K562 (cell line): Measurements from ENCODE around the gene ABL1. TPM values are rescaled to one million over a fixed set of nuclear protein-coding genes. Genes with fewer than 3 reads are reported as not detected.
A peak's percentile ranks its signal among the peaks of the same experiment; 100 is the strongest.

ENCODE experiments used
- ATAC-seq: fragments of 200-7000 bp; cut with Tn5 transposase; 3 replicates; pipeline ENCODE4 v1.9.1; 2020; ENCODE audit warnings: moderate library complexity
- BruUV-seq: library from RNA; stranded (reverse); fragments of 400-500 nt; replicated peaks from 2 replicates; lab custom pipeline; 2021; lab: Mats Ljungman, UMichigan
- CTCF ChIA-PET: fragments of 300-600 bp; formaldehyde crosslinking; extraction: SDS; loops from one replicate; lab custom pipeline; 2021; ENCODE audit warnings: low intra/inter-chr PET ratio; lab: Yijun Ruan, JAX
- POLR2A ChIA-PET: fragments of 300-600, 350-650 bp; sonication (Branson Sonifier 250); formaldehyde crosslinking; extraction: SDS; loops from one replicate; lab custom pipeline; 2021; ENCODE audit warnings: antibody characterized with exemption, inconsistent platforms; lab: Yijun Ruan, JAX
- DNase-seq, 4 experiments: peaks; one replicate each; pipeline versions ENCODE4 v3.0.0 to v3.0.0-alpha.2; 2011 to 2018; ENCODE audit warnings: low spot score in 3 of 4, mixed read lengths in 3 of 4; ENCODE audit errors: extremely low read depth in 1 of 4
- FAIRE-seq: peaks from 2 replicates; lab custom pipeline; 2011; peaks lifted over from hg19 to GRCh38; lab: Jason Lieb, UNC
- H2AFZ ChIP-seq: 2 replicates; pipeline ENCODE4 v1.6.0; 2011; ENCODE audit warnings: low read depth, low read length, control low read depth, inconsistent platforms
- H3K27ac ChIP-seq: fragments of 200-600 bp; 3 replicates; pipeline ENCODE4 v1.8.0; 2011; ENCODE audit warnings: low read depth, mild to moderate bottlenecking, control low read depth, inconsistent platforms, low read length, moderate library complexity, mixed read lengths; ENCODE audit errors: extremely low read depth
- H3K27me3 ChIP-seq, 2 experiments: fragments of 300-600 bp in 1 of 2; 2 replicates in 1 of 2; 3 replicates in 1 of 2; pipeline versions ENCODE4 v1.6.0 to v1.8.0; 2011; ENCODE audit warnings: inconsistent platforms in 2 of 2, low read length in 2 of 2, mild to moderate bottlenecking in 1 of 2, mixed read lengths in 1 of 2, moderate library complexity in 1 of 2; ENCODE audit not compliant: control insufficient read depth in 2 of 2, insufficient read depth in 2 of 2
- H3K36me3 ChIP-seq: fragments of 300-600 bp; 3 replicates; pipeline ENCODE4 v1.8.0; 2011; ENCODE audit warnings: mild to moderate bottlenecking, low read length, inconsistent platforms; ENCODE audit not compliant: control insufficient read depth, insufficient read depth
- H3K4me1 ChIP-seq, 2 experiments: fragments of 200-600 bp in 1 of 2; replicated peaks in 1 of 2; 2 replicates in 1 of 2; 3 replicates in 1 of 2; pipeline versions ENCODE4 v1.5.1 to v1.8.0; 2011; ENCODE audit warnings: inconsistent platforms in 2 of 2, low read length in 2 of 2, mild to moderate bottlenecking in 1 of 2, mixed read lengths in 1 of 2, moderate library complexity in 1 of 2; ENCODE audit not compliant: control insufficient read depth in 2 of 2, insufficient read depth in 2 of 2
- H3K4me2 ChIP-seq: 2 replicates; pipeline ENCODE4 v1.6.1; 2011; ENCODE audit warnings: low read length, control low read depth, inconsistent platforms, mixed read lengths; ENCODE audit not compliant: insufficient read depth
- H3K4me3 ChIP-seq: fragments of 200-600 bp; sonication (generic), shearing (Covaris generic); 2 replicates; pipeline ENCODE4 v1.5.1; 2016; ENCODE audit warnings: control low read depth, inconsistent platforms
- H3K79me2 ChIP-seq: fragments of 200-600 bp; 3 replicates; pipeline ENCODE4 v1.8.0; 2011; ENCODE audit warnings: low read length, inconsistent platforms; ENCODE audit not compliant: control insufficient read depth, insufficient read depth
- H3K9ac ChIP-seq, 2 experiments: 2 replicates each; pipeline versions ENCODE4 v1.6.0 to v1.6.1; 2011; ENCODE audit warnings: low read depth in 2 of 2, low read length in 2 of 2, control low read depth in 1 of 2, inconsistent platforms in 1 of 2, mild to moderate bottlenecking in 1 of 2, mixed read lengths in 1 of 2; ENCODE audit not compliant: insufficient read depth in 1 of 2
- H3K9me1 ChIP-seq: one replicate; pipeline ENCODE4 v1.6.0; 2011; ENCODE audit warnings: inconsistent platforms, mild to moderate bottlenecking, low read length, moderate library complexity; ENCODE audit not compliant: control insufficient read depth, insufficient read depth
- H3K9me3 ChIP-seq: replicated peaks from 2 replicates; pipeline ENCODE4 v1.5.1; 2011; ENCODE audit warnings: low read depth, low read length, inconsistent platforms; ENCODE audit not compliant: control insufficient read depth, insufficient read depth
- H4K20me1 ChIP-seq: replicated peaks from 2 replicates; pipeline ENCODE4 v1.6.1; 2011; ENCODE audit warnings: low read length, inconsistent platforms, mixed read lengths; ENCODE audit not compliant: control insufficient read depth, insufficient read depth
- ARHGAP35 ChIP-seq: fragments of 450-650 bp; IDR thresholded peaks from 2 replicates; pipeline ENCODE4 v1.6.1; 2018; ENCODE audit not compliant: partially characterized antibody
- BCOR ChIP-seq: fragments of 450-650 bp; IDR thresholded peaks from 2 replicates; pipeline ENCODE4 v1.6.1; 2016
- DMBX1 ChIP-seq: fragments of 250-450 bp; sonication (Bioruptor Pico); IDR thresholded peaks from 2 replicates; pipeline ENCODE4 v1.8.0; 2022; ENCODE audit warnings: inconsistent platforms, mild to moderate bottlenecking, moderate library complexity, borderline replicate concordance
- HLTF ChIP-seq: fragments of 450-650 bp; IDR thresholded peaks from 2 replicates; pipeline ENCODE4 v1.6.1; 2016
- HMG20B ChIP-seq: fragments of 250-450 bp; sonication (Bioruptor Pico); IDR thresholded peaks from 2 replicates; pipeline ENCODE4 v1.5.0; 2021; ENCODE audit warnings: mild to moderate bottlenecking
- IRF2 ChIP-seq: sonication (generic); formaldehyde crosslinking; IDR thresholded peaks from 2 replicates; pipeline ENCODE4 v1.8.1; 2022; ENCODE audit warnings: mild to moderate bottlenecking, missing genetic modification reagents
- NFYB ChIP-seq: IDR thresholded peaks from 2 replicates; pipeline ENCODE4 v1.6.1; 2011; ENCODE audit warnings: mild to moderate bottlenecking, moderate library complexity; ENCODE audit not compliant: insufficient read length; ENCODE audit errors: extremely low read depth
- PHTF2 ChIP-seq: fragments of 250-450 bp; sonication (Bioruptor Pico); IDR thresholded peaks from 2 replicates; pipeline ENCODE4 v1.5.0; 2021; ENCODE audit warnings: mild to moderate bottlenecking
- POLR2H ChIP-seq: IDR thresholded peaks from 2 replicates; pipeline ENCODE4 v1.6.1; 2016; ENCODE audit warnings: missing genetic modification characterization, low read depth, mild to moderate bottlenecking, control low read depth, missing compliant biosample characterization, moderate library complexity
- RAD51 ChIP-seq: fragments of 450-650 bp; IDR thresholded peaks from 2 replicates; pipeline ENCODE4 v1.7.1; 2016; ENCODE audit warnings: low read depth, mild to moderate bottlenecking, borderline replicate concordance
- SMARCA4 ChIP-seq: fragments of 450-650 bp; IDR thresholded peaks from 2 replicates; pipeline ENCODE4 v1.6.1; 2016
- THRAP3 ChIP-seq: fragments of 450-650 bp; IDR thresholded peaks from 2 replicates; pipeline ENCODE4 v1.6.1; 2016; ENCODE audit warnings: mild to moderate bottlenecking, inconsistent platforms, borderline replicate concordance
- ZNF408 ChIP-seq: fragments of 250-450 bp; sonication (Bioruptor Pico); IDR thresholded peaks from 2 replicates; pipeline ENCODE4 v1.4.0; 2020; ENCODE audit warnings: low read depth, mild to moderate bottlenecking, moderate library complexity
- ZNF764 ChIP-seq: fragments of 250-450 bp; sonication (Bioruptor Pico); IDR thresholded peaks from 2 replicates; pipeline ENCODE4 v1.4.0; 2020; ENCODE audit warnings: low read depth, mild to moderate bottlenecking, moderate library complexity
- WGBS: fragments of 100-300 bp; shearing (Covaris generic); methylation state at CpG from one replicate; pipeline ENCODE4 v1.1.6; 2016; ENCODE audit warnings: low coverage, mixed read lengths; ENCODE audit not compliant: insufficient coverage; ENCODE audit errors: missing lambda C conversion rate; 5-methylcytosine and 5-hydroxymethylcytosine counted together
- in situ Hi-C: fragments of 300-500 bp; cut with MboI; formaldehyde crosslinking; loops from 4 replicates; pipeline ENCODE4 v1.15.0; 2018; ENCODE audit warnings: inconsistent platforms, mixed read lengths
- intact Hi-C: fragments of 100-400 bp; cut with micrococcal nuclease; formaldehyde crosslinking; loops from 2 replicates; pipeline ENCODE4 v1.14.2; 2022
- polyA plus RNA-seq, 8 experiments: library from polyadenylated mRNA; depleted of rRNA in 4 of 8; stranded (reverse) in 5 of 8; unstranded in 3 of 8; fragments of >200 nt; fragmentation: Nextera tagmentation in 2 of 8; fragmentation: Illumina TruSeq in 1 of 8; extraction: Ambion mirVana in 2 of 8; extraction: Trizol in 1 of 8; gene quantifications; 2 replicates each; pipeline versions ENCODE4 v1.2.1 to v1.2.3, GENCODE V29; 2011 to 2014; ENCODE audit warnings: inconsistent platforms in 1 of 8, missing spikeins in 1 of 8
- total RNA-seq, 7 experiments: library from RNA; depleted of rRNA in 6 of 7; stranded (reverse); fragments of >200 nt in 6 of 7; fragmentation: Illumina TruSeq in 2 of 7; extraction: Trizol in 2 of 7; gene quantifications; 2 replicates each; pipeline versions ENCODE4 v1.2.1 to v1.2.3, GENCODE V29; 2011 to 2021; ENCODE audit warnings: low replicate concordance in 1 of 7
- TF ChIP-seq, protein P1 (sequence below), 2 experiments: fragments of 450-650 bp in 1 of 2; sonication (generic) in 1 of 2; formaldehyde crosslinking; conservative IDR thresholded peaks; 2 replicates each; pipeline versions ENCODE4 v1.4.0 to v1.8.1; 2020 to 2022; ENCODE audit warnings: mild to moderate bottlenecking in 1 of 2, missing genetic modification reagents in 1 of 2
- TF ChIP-seq, protein P2 (sequence below): sonication (generic); formaldehyde crosslinking; IDR thresholded peaks from 2 replicates; pipeline ENCODE4 v1.9.0; 2022; ENCODE audit warnings: mild to moderate bottlenecking, missing genetic modification reagents
- TF ChIP-seq, protein P3 (sequence below): fragments of 450-650 bp; formaldehyde crosslinking; IDR thresholded peaks from 2 replicates; pipeline ENCODE4 v1.4.0; 2020; ENCODE audit warnings: mild to moderate bottlenecking, moderate library complexity
- TF ChIP-seq, protein P4 (sequence below): fragments of 450-650 bp; formaldehyde crosslinking; IDR thresholded peaks from 2 replicates; pipeline ENCODE4 v1.4.0; 2022; ENCODE audit warnings: missing genetic modification characterization
- TF ChIP-seq, protein P5 (sequence below): fragments of 250-450 bp; sonication (Bioruptor Pico); IDR thresholded peaks from 2 replicates; pipeline ENCODE4 v1.4.0; 2020; ENCODE audit warnings: mild to moderate bottlenecking

The ABL1 gene
- total and polyA plus RNA-seq, 9 of the 15 experiments (the other 6 are each of a cell fraction or from before 2014, with no cell fraction given) = 1.5 to 130 (median 37.8) TPM

DNA sequence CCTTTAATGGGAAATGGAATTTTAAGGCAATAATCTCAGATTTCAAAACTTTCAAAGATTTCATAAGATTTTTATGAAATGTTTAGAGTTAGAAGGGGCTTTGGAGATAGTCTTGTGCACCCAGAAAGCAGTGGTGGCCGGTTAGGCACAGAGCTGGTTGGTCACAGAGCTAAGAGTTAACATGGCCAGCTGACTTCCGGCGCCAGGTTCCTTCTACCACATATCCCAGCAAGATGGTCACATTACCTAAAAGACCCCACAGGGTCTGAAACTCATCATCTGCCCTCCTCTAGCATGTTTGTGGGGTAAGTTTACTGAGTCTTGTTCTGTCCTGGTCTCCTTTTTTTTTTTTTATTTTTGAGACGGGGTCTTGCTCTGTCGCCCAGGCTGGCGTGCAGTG is 42.2 kb downstream of the ABL1 start:
- WGBS = 91% methylated on average over 6 of the region's 6 CpGs
- TF ChIP-seq ZNF408 (CRISPR knock-in tag) = no peak
- no peak for TF ChIP-seq NFYB
- no peak for TF ChIP-seq PHTF2 (CRISPR knock-in tag)
- no peak for TF ChIP-seq BCOR
- no peak for TF ChIP-seq ARHGAP35
- no peak for TF ChIP-seq HLTF
- no peak for TF ChIP-seq SMARCA4
- no peak for TF ChIP-seq ZNF764 (CRISPR knock-in tag)
- TF ChIP-seq, protein P1, sequence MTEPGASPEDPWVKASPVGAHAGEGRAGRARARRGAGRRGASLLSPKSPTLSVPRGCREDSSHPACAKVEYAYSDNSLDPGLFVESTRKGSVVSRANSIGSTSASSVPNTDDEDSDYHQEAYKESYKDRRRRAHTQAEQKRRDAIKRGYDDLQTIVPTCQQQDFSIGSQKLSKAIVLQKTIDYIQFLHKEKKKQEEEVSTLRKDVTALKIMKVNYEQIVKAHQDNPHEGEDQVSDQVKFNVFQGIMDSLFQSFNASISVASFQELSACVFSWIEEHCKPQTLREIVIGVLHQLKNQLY (CRISPR knock-in tag; conservative IDR thresholded peaks at IDR 0.05) = no peak
- TF ChIP-seq, protein P2, sequence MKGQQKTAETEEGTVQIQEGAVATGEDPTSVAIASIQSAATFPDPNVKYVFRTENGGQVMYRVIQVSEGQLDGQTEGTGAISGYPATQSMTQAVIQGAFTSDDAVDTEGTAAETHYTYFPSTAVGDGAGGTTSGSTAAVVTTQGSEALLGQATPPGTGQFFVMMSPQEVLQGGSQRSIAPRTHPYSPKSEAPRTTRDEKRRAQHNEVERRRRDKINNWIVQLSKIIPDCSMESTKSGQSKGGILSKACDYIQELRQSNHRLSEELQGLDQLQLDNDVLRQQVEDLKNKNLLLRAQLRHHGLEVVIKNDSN (CRISPR knock-in tag) = no peak
- TF ChIP-seq, protein P3, sequence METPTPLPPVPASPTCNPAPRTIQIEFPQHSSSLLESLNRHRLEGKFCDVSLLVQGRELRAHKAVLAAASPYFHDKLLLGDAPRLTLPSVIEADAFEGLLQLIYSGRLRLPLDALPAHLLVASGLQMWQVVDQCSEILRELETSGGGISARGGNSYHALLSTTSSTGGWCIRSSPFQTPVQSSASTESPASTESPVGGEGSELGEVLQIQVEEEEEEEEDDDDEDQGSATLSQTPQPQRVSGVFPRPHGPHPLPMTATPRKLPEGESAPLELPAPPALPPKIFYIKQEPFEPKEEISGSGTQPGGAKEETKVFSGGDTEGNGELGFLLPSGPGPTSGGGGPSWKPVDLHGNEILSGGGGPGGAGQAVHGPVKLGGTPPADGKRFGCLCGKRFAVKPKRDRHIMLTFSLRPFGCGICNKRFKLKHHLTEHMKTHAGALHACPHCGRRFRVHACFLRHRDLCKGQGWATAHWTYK (CRISPR knock-in tag) = no peak
- TF ChIP-seq THRAP3 = no peak
- no peak for TF ChIP-seq POLR2H
- TF ChIP-seq, protein P4, sequence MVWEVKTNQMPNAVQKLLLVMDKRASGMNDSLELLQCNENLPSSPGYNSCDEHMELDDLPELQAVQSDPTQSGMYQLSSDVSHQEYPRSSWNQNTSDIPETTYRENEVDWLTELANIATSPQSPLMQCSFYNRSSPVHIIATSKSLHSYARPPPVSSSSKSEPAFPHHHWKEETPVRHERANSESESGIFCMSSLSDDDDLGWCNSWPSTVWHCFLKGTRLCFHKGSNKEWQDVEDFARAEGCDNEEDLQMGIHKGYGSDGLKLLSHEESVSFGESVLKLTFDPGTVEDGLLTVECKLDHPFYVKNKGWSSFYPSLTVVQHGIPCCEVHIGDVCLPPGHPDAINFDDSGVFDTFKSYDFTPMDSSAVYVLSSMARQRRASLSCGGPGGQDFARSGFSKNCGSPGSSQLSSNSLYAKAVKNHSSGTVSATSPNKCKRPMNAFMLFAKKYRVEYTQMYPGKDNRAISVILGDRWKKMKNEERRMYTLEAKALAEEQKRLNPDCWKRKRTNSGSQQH (CRISPR knock-in tag) = no peak
- TF ChIP-seq, protein P5, sequence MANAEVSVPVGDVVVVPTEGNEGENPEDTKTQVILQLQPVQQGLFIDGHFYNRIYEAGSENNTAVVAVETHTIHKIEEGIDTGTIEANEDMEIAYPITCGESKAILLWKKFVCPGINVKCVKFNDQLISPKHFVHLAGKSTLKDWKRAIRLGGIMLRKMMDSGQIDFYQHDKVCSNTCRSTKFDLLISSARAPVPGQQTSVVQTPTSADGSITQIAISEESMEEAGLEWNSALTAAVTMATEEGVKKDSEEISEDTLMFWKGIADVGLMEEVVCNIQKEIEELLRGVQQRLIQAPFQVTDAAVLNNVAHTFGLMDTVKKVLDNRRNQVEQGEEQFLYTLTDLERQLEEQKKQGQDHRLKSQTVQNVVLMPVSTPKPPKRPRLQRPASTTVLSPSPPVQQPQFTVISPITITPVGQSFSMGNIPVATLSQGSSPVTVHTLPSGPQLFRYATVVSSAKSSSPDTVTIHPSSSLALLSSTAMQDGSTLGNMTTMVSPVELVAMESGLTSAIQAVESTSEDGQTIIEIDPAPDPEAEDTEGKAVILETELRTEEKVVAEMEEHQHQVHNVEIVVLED (CRISPR knock-in tag) = no peak
- no peak for TF ChIP-seq HMG20B (CRISPR knock-in tag)
- TF ChIP-seq DMBX1 (CRISPR knock-in tag) = no peak
- TF ChIP-seq IRF2 (CRISPR knock-in tag) = no peak
- no peak for TF ChIP-seq RAD51
- TF ChIP-seq, all 486 proteins: peak for 0
- no peaks in the 10 kb centered on the region for H3K79me2 ChIP-seq
- in situ Hi-C loops = no loop called here
- no peak overlapping the region for H2AFZ ChIP-seq
- DNase-seq = peak in 2 of 4 experiments; percentile 61 to 65
- no peak overlapping the region for H3K4me2 ChIP-seq
- H3K4me1 ChIP-seq = no peaks in the 10 kb centered on the region
- no peak for ATAC-seq
- peaks cover 25% of the 10 kb centered on the region; the same call in 1 of the 2 replicates for H4K20me1 ChIP-seq
- peaks cover 81% of the 10 kb centered on the region for H3K36me3 ChIP-seq
- no peaks in the 10 kb centered on the region for H3K9me3 ChIP-seq
- BruUV-seq = no TSS peak
- H3K27me3 ChIP-seq = no peaks in the 10 kb centered on the region
- peaks cover 8% of the 10 kb centered on the region for H3K9me1 ChIP-seq
- POLR2A ChIA-PET = interaction anchor here (0.8 to 5.3 kb wide), 12 partner anchors 9 to 109 kb away, joined by 3 to 57 read pairs (median 6); no protein-coding TSS in a partner anchor
- no peak for FAIRE-seq
- intact Hi-C loops = no loop called here
- CTCF ChIA-PET = no interaction called here
- no peak overlapping the region for H3K27ac ChIP-seq
- H3K4me3 ChIP-seq = no peak overlapping the region
- no peak overlapping the region for H3K9ac ChIP-seq
